Smooth muscle cell (in vitro differentiated cells): ENCODE results near the gene UBE2B. TPM values are rescaled to one million over a fixed set of nuclear protein-coding genes. Genes with fewer than 3 reads are reported as not detected.

Source experiments
- DNase-seq: peaks from one replicate; lab custom pipeline; 2025; ENCODE audit not compliant: unreplicated experiment; lab: John Stamatoyannopoulos, UW
- H2AFZ ChIP-seq: fragments of 200-600 bp; sonication (generic); 2 replicates; pipeline ENCODE4 v1.6.0; 2016; ENCODE audit warnings: antibody characterized with exemption, low read depth, mild to moderate bottlenecking
- H3F3A ChIP-seq: fragments of 200-600 bp; sonication (generic); 2 replicates; pipeline ENCODE4 v1.6.0; 2017; ENCODE audit warnings: antibody characterized with exemption, low read depth
- H3K27ac ChIP-seq: fragments of 200-600 bp; sonication (generic); 2 replicates; pipeline ENCODE4 v1.5.1; 2016; ENCODE audit warnings: low read depth, mild to moderate bottlenecking
- H3K27me3 ChIP-seq: fragments of 200-600 bp; sonication (generic); 2 replicates; pipeline ENCODE4 v1.6.1; 2016; ENCODE audit warnings: low read depth, mild to moderate bottlenecking
- H3K36me3 ChIP-seq: fragments of 200-600 bp; sonication (generic); 2 replicates; pipeline ENCODE4 v1.5.1; 2016; ENCODE audit warnings: low read depth
- H3K4me1 ChIP-seq: fragments of 200-600 bp; sonication (generic); 2 replicates; pipeline ENCODE4 v1.5.1; 2016; ENCODE audit warnings: low read depth
- H3K4me2 ChIP-seq: fragments of 200-600 bp; sonication (generic); 2 replicates; pipeline ENCODE4 v1.6.0; 2016; ENCODE audit warnings: mild to moderate bottlenecking
- H3K4me3 ChIP-seq: fragments of 200-600 bp; sonication (generic); 2 replicates; pipeline ENCODE4 v1.5.1; 2016; ENCODE audit warnings: mild to moderate bottlenecking
- H3K79me2 ChIP-seq: fragments of 200-600 bp; sonication (generic); 2 replicates; pipeline ENCODE4 v1.6.0; 2016; ENCODE audit warnings: low read depth, mild to moderate bottlenecking
- H3K9ac ChIP-seq: fragments of 200-600 bp; sonication (generic); 2 replicates; pipeline ENCODE4 v1.6.0; 2016; ENCODE audit warnings: low read depth
- H3K9me3 ChIP-seq: fragments of 200-600 bp; sonication (generic); replicated peaks from 2 replicates; pipeline ENCODE4 v1.5.1; 2016; ENCODE audit warnings: low read depth
- H4K20me1 ChIP-seq: fragments of 200-600 bp; sonication (generic); 2 replicates; pipeline ENCODE4 v1.6.0; 2016; ENCODE audit warnings: low read depth
- WGBS: methylation state at CpG from one replicate; pipeline ENCODE4 v1.1.7; 2016; ENCODE audit warnings: low lambda C conversion rate; 5-methylcytosine and 5-hydroxymethylcytosine counted together
- polyA plus RNA-seq: library from polyadenylated mRNA; unstranded; fragments of >200 nt; fragmentation: Nextera tagmentation; extraction: Ambion mirVana; gene quantifications from 2 replicates; pipeline ENCODE4 v1.2.1, GENCODE V29; 2016
- total RNA-seq: library from RNA; depleted of rRNA; stranded (reverse); fragments of >200 nt; gene quantifications from 2 replicates; pipeline ENCODE4 v1.2.3, GENCODE V29; 2014
- TF ChIP-seq, protein P1 (sequence below): fragments of 200-600 bp; sonication (generic); IDR thresholded peaks from 2 replicates; pipeline ENCODE4 v1.5.1; 2017; ENCODE audit warnings: borderline replicate concordance, mild to moderate bottlenecking, antibody characterized with exemption; ENCODE audit not compliant: insufficient read depth, poor library complexity, severe bottlenecking

The UBE2B gene
- total and polyA plus RNA-seq, 2 experiments from 2014 or later: 60.6 to 86.8 TPM

DNA sequence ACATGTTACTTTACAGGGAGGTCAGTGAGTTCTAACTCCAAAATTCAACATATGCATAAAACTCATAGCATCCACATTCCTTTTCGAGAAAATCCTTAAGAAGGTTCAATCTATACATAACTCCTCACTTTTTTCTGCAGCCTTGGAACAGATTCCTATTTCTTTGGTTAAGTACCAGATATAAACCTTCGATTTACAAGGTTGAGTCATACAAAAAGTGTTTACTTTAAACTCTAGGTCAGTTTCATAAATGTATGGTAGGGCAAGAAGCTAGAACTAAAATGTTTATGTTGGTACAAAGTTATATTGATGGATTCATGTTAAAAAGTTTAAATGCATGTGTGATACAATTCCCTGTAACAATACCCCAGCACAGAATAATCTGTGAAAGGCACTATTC, 20.9 kb downstream of the UBE2B start:
- Histone ChIP-seq H3K4me3 (no peak overlapping the region), H3K9ac (no peak overlapping the region), H3F3A (peaks cover 13% of the 10 kb centered on the region), H3K4me1 (no peaks in the 10 kb centered on the region), H3K27me3 (no peaks in the 10 kb centered on the region), H3K36me3 (peaks cover 32% of the 10 kb centered on the region), H3K4me2 (no peak overlapping the region), H3K9me3 (no peaks in the 10 kb centered on the region), H3K27ac (no peak overlapping the region), H3K79me2 (peaks cover 4% of the 10 kb centered on the region), H4K20me1 (peaks cover 57% of the 10 kb centered on the region), H2AFZ (no peak overlapping the region)
- DNase-seq: no peak
- TF ChIP-seq, protein P1, sequence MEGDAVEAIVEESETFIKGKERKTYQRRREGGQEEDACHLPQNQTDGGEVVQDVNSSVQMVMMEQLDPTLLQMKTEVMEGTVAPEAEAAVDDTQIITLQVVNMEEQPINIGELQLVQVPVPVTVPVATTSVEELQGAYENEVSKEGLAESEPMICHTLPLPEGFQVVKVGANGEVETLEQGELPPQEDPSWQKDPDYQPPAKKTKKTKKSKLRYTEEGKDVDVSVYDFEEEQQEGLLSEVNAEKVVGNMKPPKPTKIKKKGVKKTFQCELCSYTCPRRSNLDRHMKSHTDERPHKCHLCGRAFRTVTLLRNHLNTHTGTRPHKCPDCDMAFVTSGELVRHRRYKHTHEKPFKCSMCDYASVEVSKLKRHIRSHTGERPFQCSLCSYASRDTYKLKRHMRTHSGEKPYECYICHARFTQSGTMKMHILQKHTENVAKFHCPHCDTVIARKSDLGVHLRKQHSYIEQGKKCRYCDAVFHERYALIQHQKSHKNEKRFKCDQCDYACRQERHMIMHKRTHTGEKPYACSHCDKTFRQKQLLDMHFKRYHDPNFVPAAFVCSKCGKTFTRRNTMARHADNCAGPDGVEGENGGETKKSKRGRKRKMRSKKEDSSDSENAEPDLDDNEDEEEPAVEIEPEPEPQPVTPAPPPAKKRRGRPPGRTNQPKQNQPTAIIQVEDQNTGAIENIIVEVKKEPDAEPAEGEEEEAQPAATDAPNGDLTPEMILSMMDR: no peak
- 64% methylated on average over 2 of the region's 2 CpGs for WGBS

DNA sequence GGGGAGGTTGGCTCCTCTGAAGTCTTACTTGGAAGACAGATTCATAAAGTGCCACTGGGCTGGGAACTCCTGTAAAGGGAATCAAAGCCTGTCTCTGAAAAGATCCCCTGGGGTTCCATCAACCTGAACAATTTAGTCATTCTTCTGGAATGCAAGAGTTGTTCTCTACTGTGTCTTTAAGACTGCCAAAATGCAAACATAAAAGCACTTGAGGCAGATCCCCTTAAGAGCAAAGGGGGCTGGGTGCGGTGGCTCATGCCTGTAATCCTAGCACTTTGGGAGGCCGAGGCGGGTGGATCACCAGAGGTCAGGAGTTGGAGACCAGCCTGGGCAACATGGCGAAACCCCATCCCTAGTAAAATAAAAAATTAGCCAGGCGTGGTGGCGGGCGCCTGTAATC, 23.6 kb downstream of the UBE2B start:
- Histone ChIP-seq H2AFZ (no peak overlapping the region), H3K4me3 (no peak overlapping the region), H3K4me2 (no peak overlapping the region), H3K79me2 (peaks cover 4% of the 10 kb centered on the region), H3K27ac (no peak overlapping the region), H3F3A (peaks cover 13% of the 10 kb centered on the region), H3K9ac (no peak overlapping the region), H3K36me3 (peaks cover 27% of the 10 kb centered on the region), H4K20me1 (peaks cover 38% of the 10 kb centered on the region), H3K4me1 (no peaks in the 10 kb centered on the region), H3K9me3 (no peaks in the 10 kb centered on the region), H3K27me3 (no peaks in the 10 kb centered on the region)
- WGBS: 88% methylated on average over 7 of the region's 7 CpGs
- TF ChIP-seq, protein P1: no peak
- DNase-seq: no peak

DNA sequence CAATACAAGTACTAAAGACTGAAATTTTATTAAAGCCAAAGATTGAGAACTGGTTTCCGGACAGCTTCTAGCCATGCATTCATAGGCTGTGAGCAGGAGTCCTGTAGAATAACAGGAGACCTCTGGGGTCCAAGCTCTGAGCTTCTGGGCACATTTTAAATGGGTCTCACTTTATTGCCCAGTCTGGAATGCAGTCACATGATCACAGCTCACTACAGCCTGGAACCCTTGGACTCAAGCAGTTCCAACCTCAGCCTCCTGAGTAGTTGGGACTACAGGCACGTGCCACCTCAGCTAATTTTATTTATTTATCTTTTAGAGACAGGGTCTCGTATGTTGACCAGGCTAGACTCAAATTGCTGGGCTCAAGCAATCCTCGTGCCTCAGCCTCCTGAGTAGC, 24.9 kb downstream of the UBE2B start:
- H3K4me3 ChIP-seq: no peak overlapping the region
- no peaks in the 10 kb centered on the region for H3K4me1 ChIP-seq
- WGBS: 92% methylated on average over 4 of the region's 4 CpGs
- no peak overlapping the region for H3K4me2 ChIP-seq
- H3K9ac ChIP-seq: no peak overlapping the region
- TF ChIP-seq, protein P1: no peak
- H3K9me3 ChIP-seq: no peaks in the 10 kb centered on the region
- peaks cover 15% of the 10 kb centered on the region for H3K36me3 ChIP-seq
- H3F3A ChIP-seq: peaks cover 9% of the 10 kb centered on the region
- no peak overlapping the region for H2AFZ ChIP-seq
- H3K27ac ChIP-seq: no peak overlapping the region
- H3K27me3 ChIP-seq: no peaks in the 10 kb centered on the region
- DNase-seq: no peak
- H3K79me2 ChIP-seq: no peaks in the 10 kb centered on the region
- H4K20me1 ChIP-seq: peaks cover 25% of the 10 kb centered on the region

DNA sequence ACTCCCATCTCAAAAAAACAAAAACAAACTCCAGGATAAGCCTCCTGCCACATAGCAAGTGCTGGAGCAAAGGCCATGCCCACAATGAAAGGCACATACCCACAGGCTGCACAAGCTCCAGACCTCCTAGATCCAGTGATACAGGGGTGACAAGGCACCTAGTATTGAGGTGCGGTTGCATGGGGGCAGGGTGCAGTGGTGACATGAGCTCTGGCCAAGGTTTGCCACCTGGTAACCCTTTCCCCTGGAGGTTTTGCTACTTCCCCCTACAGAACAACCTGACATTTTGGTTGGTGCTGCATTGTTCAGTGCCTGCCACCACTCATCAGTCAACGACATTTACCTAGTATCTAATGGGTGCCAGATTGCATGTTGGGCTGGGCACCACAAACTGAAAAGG, 25.8 kb downstream of the UBE2B start:
- Histone ChIP-seq H3K4me1 (no peaks in the 10 kb centered on the region), H2AFZ (no peak overlapping the region), H3K9ac (no peak overlapping the region), H3K27ac (no peak overlapping the region), H3K9me3 (no peaks in the 10 kb centered on the region), H4K20me1 (peaks cover 15% of the 10 kb centered on the region), H3K36me3 (peaks cover 11% of the 10 kb centered on the region), H3F3A (peaks cover 9% of the 10 kb centered on the region), H3K4me3 (no peak overlapping the region), H3K4me2 (no peak overlapping the region), H3K79me2 (no peaks in the 10 kb centered on the region), H3K27me3 (no peaks in the 10 kb centered on the region)
- TF ChIP-seq, protein P1: no peak
- 98% methylated on average over 2 of the region's 2 CpGs for WGBS
- no peak for DNase-seq
